ENCODE results near the gene KCNN1. TPM values are rescaled to one million over a fixed set of nuclear protein-coding genes. Genes with fewer than 3 reads are reported as not detected.
"Not testable (repeated sequence)": the region's sequence is repeated elsewhere in the genome, so short reads cannot be mapped to it uniquely, and the experiment has no call there.

The KCNN1 gene
- total and polyA plus RNA-seq, 10 donors = 0.03 to 0.10 (median 0.04) TPM; not detected in 7

GRCh38 chr19:18029617-18030338, 62.9 kb downstream of the KCNN1 start:
- Histone ChIP-seq H3K27me3 (replicated peaks in 1 of 7) (no peaks in the 10 kb centered on the region), H3K9me3 (no peaks in the 10 kb centered on the region), H3K27ac (peak overlapping the region in 3 of 8 donors; percentile 5 to 46 (median 42)), H3K4me3 (no peak overlapping the region), H3K4me1 (peaks cover 0 to 25% (median 14%) of the 10 kb centered on the region in 6 donors), H3K36me3 (no peaks in the 10 kb centered on the region)
- no peak for DNase-seq
- TF ChIP-seq POLR2AphosphoS5 (IDR thresholded peaks at IDR 0.05) (no peak), CTCF (IDR thresholded peaks at IDR 0.05 in 8 of 11, conservative IDR thresholded peaks at IDR 0.05 in 3 of 11) (no peak), POLR2A (IDR thresholded peaks at IDR 0.05) (no peak)
- WGBS, 5 donors = 64 to 88% (median 76%) methylated on average over 8 of the region's 8 CpGs
- intact Hi-C loops (cut with DNase I; ENCODE audit: low total_unique reads) = no loop called here

GRCh38 chr19:18031401-18031800, 64.5 kb downstream of the KCNN1 start:
- DNase-seq; H3K36me3 ChIP-seq; H3K27me3 ChIP-seq (replicated peaks in 1 of 7); intact Hi-C loops (cut with DNase I; ENCODE audit: low total_unique reads); H3K9me3 ChIP-seq; H3K4me3 ChIP-seq: not testable (repeated sequence)
- H3K27ac ChIP-seq = peak overlapping the region in 3 of 8 donors; percentile 3 to 56 (median 45)
- peaks cover 0 to 26% (median 8%) of the 10 kb centered on the region in 6 donors for H3K4me1 ChIP-seq
- 28 to 50% (median 42%) methylated on average over 4 to 5 of the region's 5 CpGs for WGBS, 5 donors

GRCh38 chr19:18032102-18032501, 65.2 kb downstream of the KCNN1 start:
- H3K27ac ChIP-seq; H3K9me3 ChIP-seq; H3K36me3 ChIP-seq; H3K27me3 ChIP-seq (replicated peaks in 1 of 7); intact Hi-C loops (cut with DNase I; ENCODE audit: low total_unique reads); DNase-seq; H3K4me3 ChIP-seq: not testable (repeated sequence)
- peaks cover 0 to 26% (median 8%) of the 10 kb centered on the region in 6 donors for H3K4me1 ChIP-seq
- WGBS, 5 donors = 87 to 97% (median 92%) methylated on average over 2 of the region's 2 CpGs

GRCh38 chr19:18041054-18041453, 74.1 kb downstream of the KCNN1 start:
- TF ChIP-seq CTCF (IDR thresholded peaks at IDR 0.05 in 8 of 11, conservative IDR thresholded peaks at IDR 0.05 in 3 of 11) (no peak), POLR2A (IDR thresholded peaks at IDR 0.05) (no peak), POLR2AphosphoS5 (IDR thresholded peaks at IDR 0.05) (no peak)
- H3K9me3 ChIP-seq = peaks cover 0 to 8% (median 0%) of the 10 kb centered on the region in 8 donors
- no peak overlapping the region for H3K4me3 ChIP-seq
- no peak overlapping the region for H3K27ac ChIP-seq
- intact Hi-C loops (cut with DNase I; ENCODE audit: low total_unique reads) = no loop called here
- no peaks in the 10 kb centered on the region for H3K36me3 ChIP-seq
- no peaks in the 10 kb centered on the region for H3K27me3 ChIP-seq (replicated peaks in 1 of 7)
- peaks cover 20 to 45% (median 27%) of the 10 kb centered on the region in 6 donors for H3K4me1 ChIP-seq
- DNase-seq = no peak
- WGBS, 5 donors = 70 to 100% (median 98%) methylated on average over 2 of the region's 2 CpGs

GRCh38 chr19:18043676-18044075, 76.8 kb downstream of the KCNN1 start:
- 93 to 96% (median 94%) methylated on average over 3 of the region's 3 CpGs for WGBS, 5 donors
- H3K4me1 ChIP-seq = peaks cover 20 to 47% (median 31%) of the 10 kb centered on the region in 6 donors
- H3K27ac ChIP-seq = peak overlapping the region in 3 of 8 donors; percentile 84 to 86 (median 85)
- intact Hi-C loops (cut with DNase I; ENCODE audit: low total_unique reads) = no loop called here
- TF ChIP-seq POLR2AphosphoS5 (IDR thresholded peaks at IDR 0.05) = no peak
- TF ChIP-seq POLR2A (IDR thresholded peaks at IDR 0.05) = no peak
- no peak for TF ChIP-seq CTCF (IDR thresholded peaks at IDR 0.05 in 8 of 11, conservative IDR thresholded peaks at IDR 0.05 in 3 of 11)
- DNase-seq = no peak
- no peak overlapping the region for H3K4me3 ChIP-seq
- no peaks in the 10 kb centered on the region for H3K27me3 ChIP-seq (replicated peaks in 1 of 7)
- H3K9me3 ChIP-seq = peaks cover 0 to 8% (median 0%) of the 10 kb centered on the region in 8 donors
- H3K36me3 ChIP-seq = no peaks in the 10 kb centered on the region

All from spleen (tissue), 11 donors.